Measurements from ENCODE around the gene JARID2.

Gene JARID2

GRCh38 chr6:15513131-15513771 is 267.4 kb downstream of the JARID2 start:
- no peak for DNase-seq

GRCh38 chr6:15513801-15514711 is 268.2 kb downstream of the JARID2 start:
- DNase-seq: no peak

- DNase-seq: no peak
Observed at GRCh38 chr6:15515226-15515625, 269.4 kb downstream of the JARID2 start.

GRCh38 chr6:15515660-15516375 is 269.9 kb downstream of the JARID2 start:
- no peak for DNase-seq

- no peak for DNase-seq
Observed at GRCh38 chr6:15516378-15516777, 270.5 kb downstream of the JARID2 start.

- no peak for DNase-seq
Observed at GRCh38 chr6:15516923-15517560, 271.2 kb downstream of the JARID2 start.

GRCh38 chr6:15517600-15517999 is 271.7 kb downstream of the JARID2 start:
- DNase-seq: no peak

GRCh38 chr6:15518057-15518456 is 272.2 kb downstream of the JARID2 start:
- no peak for DNase-seq

- DNase-seq: no peak
Observed at GRCh38 chr6:15518878-15519277, 273.0 kb downstream of the JARID2 start.

- DNase-seq: no peak
Observed at GRCh38 chr6:15519681-15520080, 273.8 kb downstream of the JARID2 start.

- DNase-seq: no peak
Observed at GRCh38 chr6:15520626-15521203, 274.8 kb downstream of the JARID2 start.

- DNase-seq: no peak
Observed at GRCh38 chr6:15521582-15521981, 275.7 kb downstream of the JARID2 start.

- no peak for DNase-seq
Observed at GRCh38 chr6:15522026-15522425, 276.2 kb downstream of the JARID2 start.

- no peak for DNase-seq
Observed at GRCh38 chr6:15522427-15522826, 276.6 kb downstream of the JARID2 start.

- DNase-seq: no peak
Observed at GRCh38 chr6:15522856-15523529, 277.1 kb downstream of the JARID2 start.

GRCh38 chr6:15523679-15524630 is 278.1 kb downstream of the JARID2 start:
- no peak for DNase-seq

GRCh38 chr6:15524861-15525401 is 279.1 kb downstream of the JARID2 start:
- DNase-seq: no peak

- no peak for DNase-seq
Observed at GRCh38 chr6:15526212-15526701, 280.4 kb downstream of the JARID2 start.

GRCh38 chr6:15527838-15528617 is 282.2 kb downstream of the JARID2 start:
- DNase-seq: no peak
